ENCODE measurements around the gene LRRFIP1.

- no peak for TF ChIP-seq CTCF (optimal IDR thresholded peaks at IDR 0.05 in 1 of 3, IDR thresholded peaks at IDR 0.05 in 1 of 3, conservative IDR thresholded peaks at IDR 0.05 in 1 of 3; ENCODE audit: extremely low read depth in 1 of 3, insufficient read depth in 2 of 3, low read length in 3 of 3)
- TF ChIP-seq EZH2 (IDR thresholded peaks at IDR 0.05; ENCODE audit: low read length) = no peak
These were observed 27.1 kb upstream of the LRRFIP1 start for GRCh38 chr2:237600205-237600846.
